HG02798 (cell line): ENCODE measurements around the gene PYROXD2.
"Not testable (repeated sequence)": the region's sequence is repeated elsewhere in the genome, so short reads cannot be mapped to it uniquely, and the experiment has no call there.

ENCODE experiments used
- ATAC-seq: cut with Tn5 transposase; IDR thresholded peaks from one replicate; pipeline ENCODE4 v1.9.1; 2021; ENCODE audit warnings: mild to moderate bottlenecking; ENCODE audit not compliant: unreplicated experiment, poor library complexity

Gene PYROXD2

GRCh38 chr10:98370831-98371820 is 43.9 kb downstream of the PYROXD2 start:
- ATAC-seq = no peak

DNA sequence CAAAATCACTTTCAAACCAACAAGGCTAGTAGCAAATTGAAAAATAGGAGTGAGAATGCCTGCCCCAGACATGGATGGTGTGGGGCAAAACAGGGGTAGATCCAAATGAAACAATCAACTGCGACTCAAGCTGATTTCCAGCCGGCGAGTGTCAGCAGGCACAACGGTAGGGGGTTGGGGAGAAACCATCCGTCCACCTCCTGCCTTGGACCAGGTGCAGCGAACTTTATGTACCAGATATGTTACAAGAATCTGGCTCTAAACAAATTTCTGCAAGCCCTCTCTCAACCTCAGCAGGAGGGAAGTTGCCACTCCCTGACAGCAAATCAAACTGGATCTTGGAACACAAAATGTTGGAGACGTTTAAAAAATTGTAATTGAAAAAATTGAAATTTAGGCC is 45.2 kb downstream of the PYROXD2 start:
- no peak for ATAC-seq

GRCh38 chr10:98368644-98369043 is 46.3 kb downstream of the PYROXD2 start:
- ATAC-seq = no peak

GRCh38 chr10:98367604-98368451 is 47.2 kb downstream of the PYROXD2 start:
- no peak for ATAC-seq

GRCh38 chr10:98366062-98366530 is 48.9 kb downstream of the PYROXD2 start:
- no peak for ATAC-seq

DNA sequence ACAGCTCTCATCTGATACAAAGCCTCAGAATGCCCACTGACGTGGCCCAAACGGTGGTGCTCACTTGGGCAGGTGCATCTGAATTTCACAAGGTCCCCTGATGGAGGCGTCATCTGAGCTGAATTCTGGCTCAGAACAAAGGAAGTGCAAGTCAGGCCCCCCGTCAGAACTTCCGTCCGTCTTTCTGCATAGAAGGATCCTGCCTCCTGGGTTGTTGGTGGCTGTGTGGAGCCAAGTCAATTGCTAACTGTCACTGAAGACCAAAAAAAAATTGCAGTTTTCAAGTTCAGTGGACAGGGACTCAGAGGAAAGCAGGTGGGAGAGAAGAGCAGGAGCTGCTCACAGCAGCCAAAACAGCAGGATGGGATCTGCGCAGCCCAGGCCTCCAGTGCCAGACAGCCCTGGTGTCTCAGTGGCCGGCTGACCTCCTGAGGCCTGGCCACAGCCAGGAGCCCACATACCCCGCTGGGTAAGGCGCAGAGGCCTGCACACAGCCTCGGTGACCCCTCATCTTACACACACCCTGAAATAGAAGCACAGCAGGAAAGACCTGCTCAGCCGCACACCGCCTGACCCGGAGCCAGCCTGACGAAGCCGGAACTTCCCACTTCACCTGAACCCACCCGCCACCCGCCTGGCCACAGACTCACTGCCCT is 49.4 kb downstream of the PYROXD2 start:
- no peak for ATAC-seq

DNA sequence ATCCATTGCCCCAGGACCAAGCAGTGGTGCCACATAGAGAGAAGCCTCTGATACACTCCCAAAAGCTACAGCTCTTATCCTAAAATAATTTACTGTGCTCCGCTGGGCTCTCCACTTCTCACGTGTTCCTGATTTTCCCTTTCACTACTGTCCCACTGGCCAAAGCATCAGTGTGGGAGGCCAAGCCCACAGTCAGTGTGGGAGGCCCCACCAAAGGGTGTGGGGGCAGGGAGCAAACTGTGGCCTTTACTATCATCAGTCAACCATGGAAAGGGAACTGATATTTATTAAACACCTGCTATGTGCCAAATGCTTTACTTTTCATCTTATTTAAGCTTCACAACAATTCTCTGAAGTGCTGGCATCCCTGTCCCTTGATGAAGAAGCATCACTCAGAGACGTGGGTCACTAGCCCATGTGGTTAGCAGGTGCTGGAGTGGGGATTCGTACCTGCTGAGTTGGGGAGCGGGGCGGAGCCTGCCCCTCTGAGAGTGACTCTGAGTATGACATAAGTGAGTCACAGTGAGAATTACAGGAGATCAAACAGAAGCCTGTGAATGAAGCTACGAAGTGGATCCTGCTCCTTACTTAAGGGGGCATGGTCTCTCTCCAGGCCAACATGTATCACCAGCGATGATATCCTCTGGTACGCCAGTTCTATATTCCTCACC is 50.4 kb downstream of the PYROXD2 start:
- no peak for ATAC-seq

- no peak for ATAC-seq
Measured at GRCh38 chr10:98363220-98363619, 51.8 kb downstream of the PYROXD2 start.

DNA sequence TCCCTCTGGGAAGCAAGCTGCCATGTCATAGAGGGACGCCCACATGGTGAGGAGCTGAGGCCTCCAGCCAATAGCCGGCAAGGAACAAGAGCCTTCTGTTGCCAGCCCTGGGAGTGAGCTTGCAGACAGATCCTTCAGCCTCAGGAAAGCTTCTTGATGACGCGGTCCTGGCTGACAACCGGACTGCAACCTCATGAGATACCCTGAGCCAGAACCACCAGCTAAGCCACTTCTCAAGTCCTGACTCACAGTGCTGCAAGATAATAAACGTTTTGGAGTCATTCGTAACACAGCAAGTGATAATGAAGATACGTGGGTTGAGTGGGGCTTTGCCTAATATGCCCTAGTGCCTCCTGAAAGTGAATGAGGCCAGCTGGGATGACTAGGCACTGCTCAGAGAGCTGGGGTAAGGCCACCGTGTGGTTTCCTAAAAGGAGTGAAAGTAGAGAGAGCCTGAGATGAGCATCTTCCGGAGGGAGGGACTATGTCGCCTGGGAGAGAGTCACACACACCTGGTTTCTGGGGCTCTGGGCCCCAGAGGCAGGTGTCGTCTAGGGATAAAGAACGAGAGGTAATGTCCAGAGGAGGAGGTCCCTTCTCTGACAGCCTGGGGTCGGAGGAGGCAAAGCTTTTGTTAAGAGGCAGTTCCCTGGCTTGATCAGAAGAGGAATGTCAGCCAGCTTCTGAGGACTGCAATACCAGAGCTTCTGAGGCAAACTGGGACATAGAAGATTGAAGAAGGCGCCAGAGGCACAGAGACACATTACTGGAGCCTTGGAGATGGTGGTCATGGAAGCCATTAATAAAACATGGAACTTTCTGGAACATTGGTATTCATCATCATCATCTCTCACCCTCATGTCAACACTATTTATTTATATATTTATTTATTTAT is 53.6 kb downstream of the PYROXD2 start:
- ATAC-seq = peak; percentile 95

GRCh38 chr10:98357194-98357822 is 57.7 kb downstream of the PYROXD2 start:
- no peak for ATAC-seq

DNA sequence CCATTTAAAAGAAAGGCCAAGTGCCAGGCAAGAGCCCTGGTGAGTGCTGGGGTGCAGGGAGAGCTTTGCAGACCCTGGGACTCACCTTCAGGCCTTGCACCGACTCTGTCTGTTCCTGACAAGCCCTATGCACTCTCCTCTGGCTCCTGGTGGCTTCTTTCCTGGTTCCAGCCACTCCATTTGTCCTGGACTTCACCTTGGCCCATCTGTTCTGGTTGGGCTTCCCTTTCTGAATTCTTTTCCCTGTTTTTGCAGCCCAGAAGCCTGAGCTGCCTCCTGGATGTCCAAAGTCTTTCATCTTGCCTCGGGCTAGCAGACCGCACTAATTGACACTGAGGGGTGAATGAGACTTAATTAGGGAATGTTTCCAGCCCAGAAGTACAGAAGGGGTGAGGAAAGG is 60.5 kb downstream of the PYROXD2 start:
- no peak for ATAC-seq

GRCh38 chr10:98353170-98353569 is 61.8 kb downstream of the PYROXD2 start:
- no peak for ATAC-seq

DNA sequence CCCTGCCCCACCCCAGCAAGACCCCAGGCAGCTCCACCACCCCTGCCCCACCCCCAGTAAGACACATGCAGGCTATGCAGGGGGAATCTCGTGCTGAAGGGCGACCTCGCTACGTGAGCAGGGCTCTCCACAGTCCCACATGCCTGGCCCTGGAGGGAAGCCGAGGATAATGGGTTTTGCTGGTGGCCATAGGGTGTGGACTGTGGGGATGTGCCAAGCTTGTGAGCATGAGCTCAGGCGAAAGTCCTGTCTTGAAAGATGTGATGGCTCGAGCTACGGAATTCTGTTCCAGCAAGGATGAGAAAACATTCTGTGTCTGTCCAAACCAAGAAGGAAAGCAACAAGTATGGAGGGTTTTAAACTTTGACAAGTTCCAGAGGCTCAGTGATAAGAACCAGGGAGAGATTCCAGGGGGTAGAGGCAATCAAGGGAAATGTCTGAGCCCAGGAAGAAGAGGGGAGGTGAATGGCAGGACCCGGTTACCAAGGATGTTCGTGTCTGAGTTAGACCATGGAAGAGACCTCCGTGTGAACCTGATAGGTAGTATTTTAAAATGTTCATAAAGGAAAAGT is 63.1 kb downstream of the PYROXD2 start:
- no peak for ATAC-seq

DNA sequence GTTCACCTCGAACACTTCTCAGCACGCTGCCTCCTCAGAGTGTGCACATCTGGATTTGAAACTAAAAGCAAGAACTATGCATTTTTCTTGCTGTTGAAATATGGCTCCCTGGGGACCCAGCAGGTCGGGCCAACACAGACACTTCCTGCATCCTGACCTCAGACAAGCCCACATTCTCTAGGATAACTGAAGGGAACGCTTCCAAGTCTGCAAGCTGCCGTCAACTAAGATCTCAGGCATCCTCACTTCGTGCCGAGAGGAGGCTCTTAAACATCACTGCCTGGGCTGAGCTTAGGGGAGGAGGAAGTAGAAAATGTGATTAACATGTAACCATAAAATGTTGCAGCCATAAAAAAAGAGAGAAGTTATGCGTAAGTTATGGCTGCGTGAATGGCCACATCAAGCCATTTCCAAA is 65.5 kb downstream of the PYROXD2 start:
- ATAC-seq = peak; percentile 76

GRCh38 chr10:98346847-98347246 is 68.1 kb downstream of the PYROXD2 start:
- ATAC-seq = no peak

DNA sequence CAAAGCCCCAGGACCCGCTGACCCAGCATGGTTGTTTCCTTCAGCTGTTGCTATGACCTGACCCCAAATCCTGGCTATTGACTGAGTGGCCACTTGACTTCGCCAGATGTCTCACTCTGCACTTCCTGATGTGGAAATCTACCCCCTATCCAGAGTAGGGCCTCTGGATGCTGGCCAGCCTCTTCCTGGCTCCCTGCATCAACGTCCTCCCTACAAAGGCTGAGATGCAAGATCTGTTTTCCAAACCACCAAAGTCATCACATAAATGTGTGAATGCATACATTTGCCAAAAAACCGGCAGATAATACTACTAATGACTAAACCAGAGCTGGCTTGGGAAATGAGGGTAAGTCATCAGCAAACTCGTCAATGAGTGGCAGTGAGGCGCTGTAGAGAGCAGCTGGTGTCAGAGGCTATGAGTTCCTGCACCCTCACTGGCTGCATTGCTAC is 70.4 kb downstream of the PYROXD2 start:
- no peak for ATAC-seq

DNA sequence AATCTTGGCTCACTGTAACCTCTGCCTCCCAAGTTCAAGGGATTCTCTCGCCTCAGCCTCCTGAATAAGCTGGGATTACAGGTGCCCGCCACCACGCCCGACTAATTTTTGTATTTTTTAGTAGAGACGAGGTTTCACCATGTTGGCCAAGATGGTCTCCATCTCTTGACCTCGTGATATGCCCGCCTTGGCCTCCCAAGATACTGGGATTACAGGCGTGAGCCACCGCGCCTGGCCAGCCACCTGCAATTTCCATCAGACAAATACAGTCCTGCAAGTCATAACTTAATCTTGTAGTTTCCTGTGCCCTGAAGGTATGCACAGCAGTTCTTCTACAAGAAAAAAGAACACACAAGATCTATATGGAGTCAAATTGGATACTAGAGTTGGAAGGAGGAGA is 73.3 kb downstream of the PYROXD2 start:
- ATAC-seq = not testable (repeated sequence)

- no peak for ATAC-seq
Measured at GRCh38 chr10:98340940-98341310, 74.1 kb downstream of the PYROXD2 start.
